IPS DF 6.9 (cell line): ENCODE results near the gene EBLN2.
"Not testable (repeated sequence)": the region's sequence is repeated elsewhere in the genome, so short reads cannot be mapped to it uniquely, and the experiment has no call there.

ENCODE experiments used
- DNase-seq: peaks from one replicate; pipeline ENCODE4 v3.0.0-alpha.2; 2013; ENCODE audit warnings: low read depth, low spot score
- H3K27ac ChIP-seq: one replicate; pipeline ENCODE4 v1.5.1; 2013; ENCODE audit warnings: low read length, control low read depth
- H3K27me3 ChIP-seq: 2 replicates; pipeline ENCODE4 v1.6.1; 2013; ENCODE audit warnings: mild to moderate bottlenecking, low read length; ENCODE audit not compliant: control insufficient read depth, insufficient read depth
- H3K36me3 ChIP-seq: 2 replicates; pipeline ENCODE4 v1.6.1; 2013; ENCODE audit warnings: low read length; ENCODE audit not compliant: control insufficient read depth, insufficient read depth
- H3K4me1 ChIP-seq: 2 replicates; pipeline ENCODE4 v1.6.1; 2013; ENCODE audit warnings: low read length; ENCODE audit not compliant: control insufficient read depth, insufficient read depth
- H3K4me3 ChIP-seq: 2 replicates; pipeline ENCODE4 v1.5.1; 2013; ENCODE audit warnings: mild to moderate bottlenecking, low read length
- H3K9me3 ChIP-seq: 2 replicates; pipeline ENCODE4 v1.6.1; 2013; ENCODE audit warnings: low read length, inconsistent platforms; ENCODE audit not compliant: control insufficient read depth, insufficient read depth
- WGBS: extraction: QIAGEN DNeasy Blood & Tissue Kit; methylation state at CpG from one replicate; pipeline ENCODE4 v1.1.7; 2013; ENCODE audit warnings: mixed read lengths, missing lambda C conversion rate; ENCODE audit not compliant: insufficient read length, insufficient coverage; 5-methylcytosine and 5-hydroxymethylcytosine counted together

Gene EBLN2

DNA sequence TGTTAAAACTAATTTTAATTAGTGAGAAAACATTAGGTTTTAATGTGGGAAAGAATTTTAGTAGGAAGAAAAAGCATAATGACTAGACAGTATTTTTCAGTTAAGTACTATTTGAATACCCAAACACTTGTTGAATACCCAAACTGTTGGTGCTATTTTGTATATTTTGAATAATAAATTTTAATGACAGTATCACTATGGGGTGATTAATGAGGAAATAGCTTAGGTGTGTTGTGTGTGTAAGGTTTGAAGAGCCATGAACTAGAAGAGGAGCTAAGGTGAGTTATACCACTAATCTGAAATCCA lies 4.7 kb upstream of the EBLN2 start:
- no peak for DNase-seq
- Histone ChIP-seq H3K36me3 (no peaks in the 10 kb centered on the region), H3K27ac (no peak overlapping the region)

GRCh38 chr3:73060302-73060723 lies 1.1 kb upstream of the EBLN2 start:
- H3K4me3 ChIP-seq = no peak overlapping the region
- H3K36me3 ChIP-seq = peaks cover 12% of the 10 kb centered on the region; the same call in 1 of the 2 replicates
- no peak for DNase-seq
- H3K9me3 ChIP-seq = no peaks in the 10 kb centered on the region
- H3K27ac ChIP-seq = no peak overlapping the region
- H3K27me3 ChIP-seq = no peaks in the 10 kb centered on the region
- H3K4me1 ChIP-seq = no peaks in the 10 kb centered on the region
- WGBS = no CpG with 5 or more reads among the region's 1 CpG

More for the DNA sequence above, 4.7 kb upstream of the EBLN2 start:
- no peak overlapping the region for H3K4me3 ChIP-seq
- no peaks in the 10 kb centered on the region for H3K9me3 ChIP-seq
- H3K27me3 ChIP-seq = no peaks in the 10 kb centered on the region
- no peaks in the 10 kb centered on the region for H3K4me1 ChIP-seq

- not testable (repeated sequence) for H3K4me3 ChIP-seq, H3K27me3 ChIP-seq, H3K4me1 ChIP-seq, DNase-seq, H3K9me3 ChIP-seq, H3K27ac ChIP-seq
- H3K36me3 ChIP-seq = peaks cover 12% of the 10 kb centered on the region; the same call in 1 of the 2 replicates
Measured at GRCh38 chr3:73066243-73066642, 4.8 kb downstream of the EBLN2 start.

DNA sequence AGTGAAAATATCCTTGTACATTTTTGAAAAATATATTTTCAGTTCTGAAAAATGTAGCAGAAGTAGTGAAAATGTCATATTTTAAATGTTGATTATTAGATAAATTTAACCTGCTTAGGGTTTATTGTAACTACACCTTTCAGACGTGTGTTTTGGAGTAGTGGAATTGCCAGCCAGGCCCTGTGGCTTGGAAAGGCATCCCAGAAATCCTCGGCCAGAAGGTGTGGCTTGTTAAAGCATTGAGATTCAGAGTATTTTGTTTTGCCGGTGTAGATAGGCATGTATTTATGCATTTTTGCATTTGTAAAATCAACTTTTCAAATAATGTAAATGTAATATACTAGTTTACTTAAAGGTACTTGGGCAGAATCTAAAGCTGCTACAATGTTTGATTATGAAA lies 7.0 kb downstream of the EBLN2 start:
- H3K4me3 ChIP-seq = no peak overlapping the region
- no peak overlapping the region for H3K27ac ChIP-seq
- no peaks in the 10 kb centered on the region for H3K27me3 ChIP-seq
- H3K36me3 ChIP-seq = peaks cover 4% of the 10 kb centered on the region; the same call in 1 of the 2 replicates
- no peaks in the 10 kb centered on the region for H3K9me3 ChIP-seq
- no peak for DNase-seq
- WGBS = no CpG with 5 or more reads among the region's 3 CpGs
- peaks cover 2% of the 10 kb centered on the region; the same call in 1 of the 2 replicates for H3K4me1 ChIP-seq

DNA sequence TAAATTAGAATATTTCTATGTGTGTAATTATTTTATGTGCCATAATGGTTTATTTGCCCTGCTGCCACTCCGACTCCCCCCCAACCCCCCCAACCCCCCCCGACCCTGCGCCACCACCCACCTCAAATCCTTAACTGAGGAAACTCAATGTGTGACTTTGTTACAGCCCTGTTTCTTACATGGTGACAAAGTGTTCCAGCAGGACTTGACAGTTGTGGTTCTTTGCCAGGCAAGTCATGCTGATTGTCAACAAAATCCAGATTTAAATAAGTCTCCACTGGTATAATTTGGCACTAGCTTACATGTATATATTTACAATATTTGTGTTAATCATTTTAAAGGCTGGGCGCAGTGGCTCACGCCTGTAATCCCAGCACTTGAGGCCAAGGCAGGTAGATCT lies 7.7 kb downstream of the EBLN2 start:
- H3K4me3 ChIP-seq = no peak overlapping the region
- peaks cover 4% of the 10 kb centered on the region; the same call in 1 of the 2 replicates for H3K36me3 ChIP-seq
- WGBS = no CpG with 5 or more reads among the region's 5 CpGs
- H3K27ac ChIP-seq = no peak overlapping the region
- H3K9me3 ChIP-seq = no peaks in the 10 kb centered on the region
- no peak for DNase-seq
- no peaks in the 10 kb centered on the region for H3K27me3 ChIP-seq
- peaks cover 2% of the 10 kb centered on the region; the same call in 1 of the 2 replicates for H3K4me1 ChIP-seq

DNA sequence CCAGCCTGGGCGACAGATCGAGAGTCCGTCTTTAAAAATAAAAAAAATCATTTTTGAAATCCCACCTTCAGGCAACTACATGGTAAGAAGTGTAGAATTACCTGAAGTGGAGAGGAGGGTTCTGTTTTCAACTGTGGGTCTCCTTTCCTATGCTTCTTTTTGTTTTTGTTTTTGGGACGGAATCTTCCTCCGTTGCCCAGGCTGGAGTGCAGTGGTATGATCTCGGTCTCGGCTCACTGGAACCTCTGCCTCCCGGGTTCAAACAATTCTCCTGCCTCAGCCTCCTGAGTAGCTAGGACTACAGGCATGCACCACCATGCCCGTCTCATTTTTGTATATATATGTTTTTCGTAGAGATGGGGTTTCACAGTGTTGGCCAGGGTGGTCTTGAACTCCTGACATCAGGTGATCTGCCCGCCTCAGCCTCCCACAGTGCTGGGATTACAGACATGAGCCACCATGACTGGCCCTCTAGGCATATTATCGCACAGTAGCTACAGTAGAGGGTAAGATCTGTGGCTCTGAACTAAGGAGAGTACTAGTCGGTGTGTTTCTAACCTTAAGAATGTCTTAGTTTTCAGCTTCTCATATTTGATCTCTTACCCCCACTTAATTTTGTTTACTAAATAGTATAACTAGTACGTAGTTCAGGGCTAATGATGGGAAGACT lies 8.5 kb downstream of the EBLN2 start:
- Histone ChIP-seq H3K9me3 (no peaks in the 10 kb centered on the region), H3K27ac (no peak overlapping the region), H3K27me3 (no peaks in the 10 kb centered on the region), H3K36me3 (peaks cover 1% of the 10 kb centered on the region; the same call in 1 of the 2 replicates), H3K4me1 (peaks cover 2% of the 10 kb centered on the region; the same call in 1 of the 2 replicates), H3K4me3 (no peak overlapping the region)
- no CpG with 5 or more reads among the region's 14 CpGs for WGBS
- DNase-seq = no peak

DNA sequence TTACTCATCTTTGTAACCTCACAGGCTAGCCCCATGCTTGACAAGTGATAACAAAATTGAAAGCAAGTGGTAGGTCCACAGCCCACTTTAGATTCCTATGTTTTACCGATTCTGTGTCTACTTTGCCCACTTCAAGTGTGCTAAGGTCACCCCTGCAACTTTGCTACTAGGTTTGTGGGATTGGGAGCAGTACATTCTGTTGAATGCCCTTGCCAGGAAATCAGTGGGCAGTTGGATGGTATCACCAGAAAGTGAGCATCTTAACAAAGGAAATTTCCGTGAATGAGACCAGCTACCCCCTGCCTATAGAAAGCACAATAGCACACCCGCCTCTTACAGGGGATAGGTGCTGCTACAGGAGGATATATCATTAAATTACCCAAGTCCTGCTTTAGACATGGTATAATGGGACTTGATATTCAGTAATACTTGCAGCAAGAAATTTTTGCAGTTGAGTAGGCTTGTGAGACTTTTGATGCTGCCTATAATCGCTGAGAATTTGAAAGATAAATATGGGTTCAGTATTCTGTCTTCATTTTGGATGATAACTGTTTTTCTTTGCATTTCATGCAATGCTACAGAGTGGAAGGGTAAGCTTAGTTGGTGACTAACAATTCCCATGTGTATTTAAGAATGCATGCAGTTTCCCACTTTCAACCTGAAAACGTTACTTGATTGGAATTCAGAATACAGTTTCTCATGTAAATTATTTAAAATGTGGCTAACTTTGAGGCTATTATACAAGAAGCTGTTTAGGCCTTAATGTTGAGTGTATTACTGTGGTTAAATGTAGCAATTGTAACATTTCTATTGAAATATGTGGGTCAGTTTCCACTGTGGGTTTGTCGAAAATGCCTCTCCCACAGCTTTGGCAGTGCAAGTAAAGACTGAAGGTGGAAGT lies 9.5 kb downstream of the EBLN2 start:
- DNase-seq = no peak
- H3K4me1 ChIP-seq = peaks cover 2% of the 10 kb centered on the region; the same call in 1 of the 2 replicates
- no peak overlapping the region for H3K4me3 ChIP-seq
- no CpG with 5 or more reads among the region's 6 CpGs for WGBS
- no peak overlapping the region for H3K27ac ChIP-seq
- H3K36me3 ChIP-seq = no peaks in the 10 kb centered on the region
- no peaks in the 10 kb centered on the region for H3K27me3 ChIP-seq
- H3K9me3 ChIP-seq = no peaks in the 10 kb centered on the region

DNA sequence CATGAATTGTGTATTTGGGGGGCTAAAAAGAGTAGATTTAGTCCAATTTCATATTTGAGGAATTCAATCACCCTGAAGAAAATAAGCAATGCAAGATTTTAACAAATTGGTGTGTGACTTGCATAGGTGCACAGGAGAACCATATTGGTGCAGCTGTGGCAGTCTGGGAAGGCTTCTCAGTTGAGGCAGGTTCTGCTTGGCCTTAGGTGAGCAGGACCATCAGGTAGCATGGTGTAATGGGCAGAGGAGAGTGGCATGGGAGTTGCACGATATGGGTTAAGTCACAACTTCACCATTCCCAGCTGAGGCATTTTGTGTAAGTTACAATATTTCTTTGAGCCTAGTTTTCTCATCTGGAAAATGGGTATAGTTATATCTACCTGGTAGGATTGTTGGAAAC lies 10.5 kb downstream of the EBLN2 start:
- H3K27ac ChIP-seq = no peak overlapping the region

GRCh38 chr3:73072634-73073033 lies 11.2 kb downstream of the EBLN2 start:
- no peaks in the 10 kb centered on the region for H3K9me3 ChIP-seq
- no peak for DNase-seq
- no CpG with 5 or more reads among the region's 1 CpG for WGBS
- no peak overlapping the region for H3K27ac ChIP-seq
- peaks cover 2% of the 10 kb centered on the region; the same call in 1 of the 2 replicates for H3K4me1 ChIP-seq
- H3K36me3 ChIP-seq = no peaks in the 10 kb centered on the region
- no peaks in the 10 kb centered on the region for H3K27me3 ChIP-seq
- no peak overlapping the region for H3K4me3 ChIP-seq

More for the DNA sequence above, 10.5 kb downstream of the EBLN2 start:
- Histone ChIP-seq H3K9me3 (no peaks in the 10 kb centered on the region), H3K4me1 (peaks cover 2% of the 10 kb centered on the region; the same call in 1 of the 2 replicates), H3K36me3 (no peaks in the 10 kb centered on the region), H3K27me3 (no peaks in the 10 kb centered on the region), H3K4me3 (no peak overlapping the region)
- no CpG with 5 or more reads among the region's 1 CpG for WGBS
- DNase-seq = no peak

- Histone ChIP-seq H3K4me1 (peaks cover 2% of the 10 kb centered on the region; the same call in 1 of the 2 replicates), H3K27ac (no peak overlapping the region), H3K36me3 (no peaks in the 10 kb centered on the region), H3K27me3 (no peaks in the 10 kb centered on the region), H3K4me3 (no peak overlapping the region), H3K9me3 (no peaks in the 10 kb centered on the region)
- WGBS = no CpG with 5 or more reads among the region's 4 CpGs
- no peak for DNase-seq
Measured at GRCh38 chr3:73073091-73073707, 11.7 kb downstream of the EBLN2 start.
